Liver (tissue), 3 donors: ENCODE measurements around the gene PAX9.

Source experiments
- CTCF ChIP-seq: fragments of 150-350 bp; IDR thresholded peaks from 2 replicates; pipeline ENCODE4 v1.5.1; 2017; ENCODE audit warnings: improper control_type of control experiment, low read depth, low read length; ENCODE audit not compliant: missing input control
- GABPA ChIP-seq, 2 donors: IDR thresholded peaks in 1 of 2; conservative IDR thresholded peaks in 1 of 2; 2 replicates each; pipeline ENCODE4 v1.6.1; 2016; ENCODE audit warnings: antibody characterized with exemption in 2 of 2, mild to moderate bottlenecking in 1 of 2, moderate library complexity in 1 of 2
- RAD21 ChIP-seq, 2 donors: IDR thresholded peaks; 2 replicates each; pipeline ENCODE4 v1.6.1; 2016; ENCODE audit warnings: antibody characterized with exemption in 2 of 2, mild to moderate bottlenecking in 2 of 2
- REST ChIP-seq: IDR thresholded peaks from 2 replicates; pipeline ENCODE4 v1.6.1; 2016; ENCODE audit warnings: antibody characterized with exemption, mild to moderate bottlenecking
- donor health status: healthy.
- donor health status: healthy.

- no peak for TF ChIP-seq REST
- no peak for TF ChIP-seq CTCF
- TF ChIP-seq RAD21 (IDR thresholded peaks at IDR 0.05): no peak
- TF ChIP-seq GABPA (IDR thresholded peaks at IDR 0.05 in 1 of 2, conservative IDR thresholded peaks at IDR 0.05 in 1 of 2): no peak
Observed at GRCh38 chr14:36647417-36647823, 14.2 kb upstream of the PAX9 start.
